Calu3 (cell line): Measurements from ENCODE around the gene ZSWIM3. TPM values are rescaled to one million over a fixed set of nuclear protein-coding genes. Genes with fewer than 3 reads are reported as not detected.

Experiments used
- BruUV-seq: library from RNA; stranded (reverse); fragments of 400-500 nt; replicated peaks from 2 replicates; lab custom pipeline; 2021; lab: Mats Ljungman, UMichigan
- CTCF ChIA-PET: fragments of 300-600 bp; sonication (Branson Sonifier 250); formaldehyde crosslinking; loops from one replicate; lab custom pipeline; 2022; ENCODE audit warnings: antibody characterized with exemption; lab: Charles Lee
- DNase-seq: peaks from one replicate; pipeline ENCODE4 v3.0.0; 2022
- H3K27ac Mint-ChIP-seq: one replicate; pipeline ENCODE4 v1.8.0; 2022; ENCODE audit warnings: mixed read lengths; ENCODE audit not compliant: unreplicated experiment
- H3K27me3 Mint-ChIP-seq: one replicate; pipeline ENCODE4 v1.8.0; 2022; ENCODE audit warnings: mixed read lengths; ENCODE audit not compliant: unreplicated experiment
- H3K36me3 Mint-ChIP-seq: one replicate; pipeline ENCODE4 v1.8.0; 2022; ENCODE audit warnings: mild to moderate bottlenecking, moderate library complexity, mixed read lengths; ENCODE audit not compliant: insufficient read depth, unreplicated experiment
- H3K4me1 Mint-ChIP-seq: one replicate; pipeline ENCODE4 v1.8.0; 2022; ENCODE audit warnings: mild to moderate bottlenecking, low read depth, mixed read lengths; ENCODE audit not compliant: unreplicated experiment
- H3K4me3 Mint-ChIP-seq: one replicate; pipeline ENCODE4 v1.8.0; 2022; ENCODE audit warnings: mild to moderate bottlenecking, low read depth, moderate library complexity, mixed read lengths; ENCODE audit not compliant: unreplicated experiment
- H3K9me3 Mint-ChIP-seq: one replicate; pipeline ENCODE4 v1.8.0; 2022; ENCODE audit warnings: low read depth, mixed read lengths; ENCODE audit not compliant: unreplicated experiment
- CTCF ChIP-seq: fragments of 200-600 bp; IDR thresholded peaks from one replicate; pipeline ENCODE4 v1.8.0; 2022; ENCODE audit warnings: antibody characterized with exemption; ENCODE audit not compliant: unreplicated experiment
- intact Hi-C: fragments of 100-400 bp; cut with micrococcal nuclease; formaldehyde crosslinking; loops from one replicate; pipeline ENCODE4 v1.10.0; 2022; ENCODE audit not compliant: unreplicated experiment
- total RNA-seq: library from RNA; stranded (reverse); gene quantifications from 2 replicates; pipeline ENCODE4 v1.2.3, GENCODE V29; 2022

The ZSWIM3 gene
- total RNA-seq, 1 experiment from 2014 or later: 5.2 TPM

- no peak overlapping the region for H3K4me3 Mint-ChIP-seq
Observed at GRCh38 chr20:45848969-45849582, 8.3 kb upstream of the ZSWIM3 start.

GRCh38 chr20:45850238-45850637 lies 7.2 kb upstream of the ZSWIM3 start:
- TF ChIP-seq CTCF: no peak
- H3K27ac Mint-ChIP-seq: no peak overlapping the region

More at GRCh38 chr20:45848969-45849582, 8.3 kb upstream of the ZSWIM3 start:
- TF ChIP-seq CTCF: no peak
- no peak for DNase-seq
- Mint-ChIP-seq H3K27ac (no peak overlapping the region), H3K4me1 (no peaks in the 10 kb centered on the region), H3K9me3 (no peaks in the 10 kb centered on the region), H3K36me3 (peaks cover 22% of the 10 kb centered on the region), H3K27me3 (no peaks in the 10 kb centered on the region)
- no TSS peak for BruUV-seq
- intact Hi-C loops: no loop called here
- CTCF ChIA-PET: no interaction called here

DNA sequence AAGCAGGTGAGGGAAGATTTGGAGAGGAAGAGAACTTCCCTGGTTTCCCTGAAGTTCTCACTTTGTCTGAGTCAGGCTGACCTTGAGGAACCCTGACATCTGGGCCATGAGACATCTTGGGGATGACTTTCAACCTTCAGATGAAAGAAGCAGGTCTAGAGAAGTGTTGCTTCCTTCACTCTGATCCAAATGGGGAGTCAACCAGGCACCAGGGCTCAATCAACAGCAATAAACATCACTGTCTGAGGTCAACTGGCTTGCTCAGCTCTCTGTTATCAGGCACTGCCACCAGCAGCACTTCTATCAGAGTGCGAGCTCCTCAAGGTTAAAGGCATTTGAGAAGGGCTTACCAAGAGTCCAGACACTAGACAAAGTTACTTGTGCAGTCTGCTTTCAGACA lies 6.5 kb upstream of the ZSWIM3 start:
- TF ChIP-seq CTCF: no peak
- CTCF ChIA-PET: no interaction called here
- Mint-ChIP-seq H3K9me3 (no peaks in the 10 kb centered on the region), H3K27ac (no peak overlapping the region), H3K4me3 (no peak overlapping the region), H3K4me1 (no peaks in the 10 kb centered on the region), H3K36me3 (peaks cover 8% of the 10 kb centered on the region), H3K27me3 (no peaks in the 10 kb centered on the region)
- BruUV-seq: no TSS peak
- DNase-seq: no peak
- intact Hi-C loops: no loop called here

More at GRCh38 chr20:45850238-45850637, 7.2 kb upstream of the ZSWIM3 start:
- H3K4me1 Mint-ChIP-seq: no peaks in the 10 kb centered on the region
- H3K4me3 Mint-ChIP-seq: no peak overlapping the region
- H3K9me3 Mint-ChIP-seq: no peaks in the 10 kb centered on the region
- CTCF ChIA-PET: no interaction called here
- peaks cover 14% of the 10 kb centered on the region for H3K36me3 Mint-ChIP-seq
- no TSS peak for BruUV-seq
- DNase-seq: no peak
- H3K27me3 Mint-ChIP-seq: no peaks in the 10 kb centered on the region
- intact Hi-C loops: no loop called here

DNA sequence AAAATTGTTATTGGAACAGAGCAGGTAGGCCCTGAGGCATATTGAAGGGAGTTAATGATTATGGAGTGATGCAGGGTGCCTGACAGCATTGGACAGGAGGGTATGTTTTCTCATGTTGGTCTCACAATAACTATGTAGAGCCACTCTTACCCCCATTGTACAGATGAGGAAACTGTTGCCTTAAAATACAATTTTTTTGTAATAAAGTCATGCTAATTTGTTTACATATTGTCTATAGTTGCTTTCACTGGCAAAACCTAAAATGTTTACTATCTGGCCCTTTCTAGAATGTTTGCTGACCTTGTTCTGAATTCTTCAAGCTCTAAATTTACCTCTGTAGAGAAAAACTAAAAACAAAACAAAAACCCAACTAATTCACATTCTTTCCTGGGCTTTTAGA lies 5.9 kb upstream of the ZSWIM3 start:
- peaks cover 8% of the 10 kb centered on the region for H3K36me3 Mint-ChIP-seq

More for the DNA sequence above, 5.9 kb upstream of the ZSWIM3 start:
- no peak overlapping the region for H3K4me3 Mint-ChIP-seq
- no peak for DNase-seq
- intact Hi-C loops: no loop called here
- BruUV-seq: no TSS peak
- CTCF ChIA-PET: interaction anchor here (0.7 kb wide), 1 partner anchor 567 kb away, joined by 3 read pairs; no protein-coding TSS in a partner anchor
- H3K9me3 Mint-ChIP-seq: no peaks in the 10 kb centered on the region
- no peak for TF ChIP-seq CTCF
- no peaks in the 10 kb centered on the region for H3K27me3 Mint-ChIP-seq
- no peaks in the 10 kb centered on the region for H3K4me1 Mint-ChIP-seq
- H3K27ac Mint-ChIP-seq: no peak overlapping the region
